SK-N-SH (cell line): ENCODE results near the gene TDRD9. TPM values are rescaled to one million over a fixed set of nuclear protein-coding genes. Genes with fewer than 3 reads are reported as not detected.

ENCODE experiments used
- CTCF ChIA-PET: fragments of 300-600, 350-600 bp; formaldehyde crosslinking; extraction: SDS; loops from one replicate; lab custom pipeline; 2021; lab: Yijun Ruan, JAX
- POLR2A ChIA-PET: fragments of 350-600 bp; sonication (Branson Sonifier 250); formaldehyde crosslinking; extraction: SDS; loops from one replicate; lab custom pipeline; 2020; ENCODE audit warnings: antibody characterized with exemption, inconsistent platforms; lab: Yijun Ruan, JAX
- DNase-seq: peaks from one replicate; pipeline ENCODE4 v3.0.0; 2012
- H2AFZ ChIP-seq: fragments of 200-600 bp; sonication (generic); 2 replicates; pipeline ENCODE4 v1.8.1; 2016; ENCODE audit warnings: antibody characterized with exemption, mild to moderate bottlenecking, low read depth
- H3F3A ChIP-seq: fragments of 200-600 bp; sonication (generic); replicated peaks from 2 replicates; pipeline ENCODE3; 2016; ENCODE audit warnings: antibody characterized with exemption, mild to moderate bottlenecking; ENCODE audit not compliant: insufficient read depth
- H3K27ac ChIP-seq, 2 experiments: fragments of 200-500 bp in 1 of 2; fragments of 200-600 bp in 1 of 2; sonication (Bioruptor generic) in 1 of 2; sonication (generic), shearing (Covaris generic) in 1 of 2; 2 replicates each; pipeline versions ENCODE4 v1.5.1 to v1.6.1; 2014 to 2016; ENCODE audit warnings: low read depth in 2 of 2, inconsistent platforms in 1 of 2, low read length in 1 of 2, mild to moderate bottlenecking in 1 of 2, mixed read lengths in 1 of 2
- H3K27me3 ChIP-seq: fragments of 200-600 bp; sonication (generic), shearing (Covaris generic); 2 replicates; pipeline ENCODE4 v1.6.1; 2016; ENCODE audit warnings: mixed run types; ENCODE audit not compliant: insufficient read depth
- H3K36me3 ChIP-seq, 2 experiments: fragments of 200-500 bp in 1 of 2; fragments of 200-600 bp in 1 of 2; sonication (Bioruptor generic) in 1 of 2; sonication (generic) in 1 of 2; replicated peaks in 1 of 2; 2 replicates each; pipeline versions ENCODE3 to v1.5.1; 2014 to 2016; ENCODE audit warnings: low read length in 1 of 2, mild to moderate bottlenecking in 1 of 2; ENCODE audit not compliant: insufficient read depth in 2 of 2, control insufficient read depth in 1 of 2
- H3K4me1 ChIP-seq, 2 experiments: fragments of 200-500 bp in 1 of 2; fragments of 200-600 bp in 1 of 2; sonication (Bioruptor generic) in 1 of 2; sonication (generic), shearing (Covaris generic) in 1 of 2; 2 replicates each; pipeline versions ENCODE4 v1.5.1 to v1.6.1; 2014 to 2016; ENCODE audit warnings: low read depth in 1 of 2, low read length in 1 of 2, mixed run types in 1 of 2; ENCODE audit not compliant: insufficient read depth in 2 of 2, control insufficient read depth in 1 of 2
- H3K4me2 ChIP-seq: fragments of 200-600 bp; sonication (generic), shearing (Covaris generic); 2 replicates; pipeline ENCODE4 v1.6.1; 2017; ENCODE audit warnings: mixed run types
- H3K4me3 ChIP-seq, 2 experiments: fragments of 200-500 bp in 1 of 2; fragments of 200-600 bp in 1 of 2; sonication (Bioruptor generic) in 1 of 2; sonication (generic), shearing (Covaris generic) in 1 of 2; 2 replicates each; pipeline versions ENCODE4 v1.5.1 to v1.8.1; 2014 to 2016; ENCODE audit warnings: low read depth in 2 of 2, inconsistent platforms in 1 of 2, low read length in 1 of 2, mild to moderate bottlenecking in 1 of 2, mixed read lengths in 1 of 2, moderate library complexity in 1 of 2
- H3K79me2 ChIP-seq: fragments of 200-600 bp; sonication (generic); 2 replicates; pipeline ENCODE4 v1.8.1; 2017; ENCODE audit warnings: mild to moderate bottlenecking; ENCODE audit not compliant: insufficient read depth
- H3K9ac ChIP-seq: fragments of 200-600 bp; sonication (generic); 2 replicates; pipeline ENCODE4 v1.6.1; 2017; ENCODE audit warnings: mixed run types
- H3K9me2 ChIP-seq: fragments of 200-600 bp; sonication (generic); 2 replicates; pipeline ENCODE4 v1.6.1; 2017; ENCODE audit warnings: mixed run types
- H3K9me3 ChIP-seq: fragments of 200-600 bp; sonication (generic); 2 replicates; pipeline ENCODE4 v1.6.1; 2017; ENCODE audit warnings: mixed run types, mild to moderate bottlenecking, moderate library complexity
- H4K20me1 ChIP-seq: fragments of 200-600 bp; sonication (generic); 2 replicates; pipeline ENCODE4 v1.6.1; 2017; ENCODE audit warnings: mild to moderate bottlenecking, mixed run types; ENCODE audit not compliant: insufficient read depth
- CHD2 ChIP-seq: fragments of 150-350 bp; IDR thresholded peaks from 2 replicates; pipeline ENCODE4 v1.6.1; 2018; ENCODE audit warnings: low read length; ENCODE audit not compliant: partially characterized antibody
- ELF1 ChIP-seq: IDR thresholded peaks from 2 replicates; pipeline ENCODE4 v1.4.0; 2012
- FOSL2 ChIP-seq: IDR thresholded peaks from 2 replicates; pipeline ENCODE4 v1.4.0; 2012; ENCODE audit warnings: low read depth, mild to moderate bottlenecking, moderate library complexity, borderline replicate concordance
- GATA2 ChIP-seq: sonication (generic); formaldehyde crosslinking; IDR thresholded peaks from 2 replicates; pipeline ENCODE4 v1.5.0; 2020; ENCODE audit warnings: mild to moderate bottlenecking, missing genetic modification reagents
- MXI1 ChIP-seq: IDR thresholded peaks from 2 replicates; pipeline ENCODE4 v1.6.1; 2012; ENCODE audit warnings: mild to moderate bottlenecking, low read depth, low read length, improper control_type of control experiment
- POLR2AphosphoS5 ChIP-seq: IDR thresholded peaks from 2 replicates; pipeline ENCODE4 v1.6.1; 2012; ENCODE audit warnings: low read depth, low read length
- RFX5 ChIP-seq: IDR thresholded peaks from 2 replicates; pipeline ENCODE4 v1.6.1; 2012; ENCODE audit warnings: mild to moderate bottlenecking, improper control_type of control experiment, low read length
- RXRA ChIP-seq: IDR thresholded peaks from 2 replicates; pipeline ENCODE4 v1.4.0; 2012; ENCODE audit warnings: low read depth, mild to moderate bottlenecking, borderline replicate concordance
- SIN3A ChIP-seq: IDR thresholded peaks from 2 replicates; pipeline ENCODE4 v1.6.1; 2012; ENCODE audit warnings: low read depth, mild to moderate bottlenecking, low read length, moderate library complexity, borderline replicate concordance
- SMC3 ChIP-seq: IDR thresholded peaks from 2 replicates; pipeline ENCODE4 v1.6.1; 2012; ENCODE audit warnings: low read depth, low read length, improper control_type of control experiment
- WGBS: methylation state at CpG from one replicate; pipeline ENCODE4 v1.1.6; 2017; ENCODE audit warnings: low lambda C conversion rate; 5-methylcytosine and 5-hydroxymethylcytosine counted together
- polyA plus RNA-seq, 3 experiments: library from polyadenylated mRNA; depleted of rRNA; stranded (reverse); fragments of >200 nt; gene quantifications; 2 replicates each; pipeline ENCODE4 v1.2.3, GENCODE V29; 2012
- TF ChIP-seq, protein P1 (sequence below): fragments of 150-350 bp; IDR thresholded peaks from 2 replicates; pipeline ENCODE4 v1.6.1; 2017; ENCODE audit warnings: antibody characterized with exemption, low read length, low read depth, borderline replicate concordance
- TF ChIP-seq, protein P2 (sequence below): fragments of 200-600 bp; sonication (generic); IDR thresholded peaks from 2 replicates; pipeline ENCODE4 v1.6.1; 2017; ENCODE audit warnings: antibody characterized with exemption, mild to moderate bottlenecking, moderate library complexity
- TF ChIP-seq, protein P3 (sequence below): fragments of 150-350 bp; IDR thresholded peaks from 2 replicates; pipeline ENCODE4 v1.6.1; 2016; ENCODE audit warnings: mild to moderate bottlenecking, low read depth, low read length
- TF ChIP-seq, protein P4 (sequence below): IDR thresholded peaks from 2 replicates; pipeline ENCODE4 v1.4.0; 2012; ENCODE audit warnings: low read depth, borderline replicate concordance
- TF ChIP-seq, protein P5 (sequence below): IDR thresholded peaks from 2 replicates; pipeline ENCODE4 v1.6.1; 2012; ENCODE audit warnings: mild to moderate bottlenecking, low read depth, low read length, moderate library complexity

TDRD9 gene
- polyA plus RNA-seq, 1 of the 3 experiments (the other 2 are of a cell fraction): not detected

DNA sequence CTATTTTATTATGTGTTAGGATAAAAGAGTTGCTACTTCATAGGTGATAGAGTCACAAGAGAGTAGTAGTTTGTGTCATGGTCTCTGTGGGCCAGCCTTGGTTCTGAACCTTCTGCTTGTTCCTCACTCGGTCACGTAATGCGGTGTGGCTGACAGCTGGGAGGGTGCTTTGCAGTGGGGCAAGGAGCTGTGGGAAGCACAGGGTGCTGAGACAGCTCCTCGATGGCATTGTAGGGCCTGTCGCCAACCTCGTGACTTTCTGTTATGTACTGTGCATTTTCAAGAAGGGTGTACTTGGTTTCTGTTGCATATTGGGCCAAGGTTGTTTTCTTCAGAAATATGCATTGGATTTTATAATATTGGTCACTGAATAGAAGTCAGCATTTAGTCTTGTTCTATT is 75.4 kb downstream of the TDRD9 start:
- H4K20me1 ChIP-seq: no peaks in the 10 kb centered on the region
- no peak overlapping the region for H3K9ac ChIP-seq
- no peaks in the 10 kb centered on the region for H3K79me2 ChIP-seq
- H3K4me2 ChIP-seq: no peak overlapping the region
- peaks cover 0 to 3% of the 10 kb centered on the region in 2 experiments; a peak in 1 of 4 replicates for H3K4me1 ChIP-seq
- ChIA-PET CTCF (interaction anchor here (1.0 kb wide), 1 partner anchor 17 kb away, joined by 3 read pairs; no protein-coding TSS in a partner anchor), POLR2A (no interaction called here)
- no peaks in the 10 kb centered on the region for H3K36me3 ChIP-seq
- no peaks in the 10 kb centered on the region for H3K9me3 ChIP-seq
- H3F3A ChIP-seq: no peaks in the 10 kb centered on the region
- H3K4me3 ChIP-seq: no peak overlapping the region
- H2AFZ ChIP-seq: no peak overlapping the region
- no peaks in the 10 kb centered on the region for H3K9me2 ChIP-seq
- no peaks in the 10 kb centered on the region for H3K27me3 ChIP-seq
- 74% methylated on average over 6 of the region's 6 CpGs for WGBS
- TF ChIP-seq POLR2AphosphoS5 (no peak), CHD2 (no peak), ELF1 (no peak), MXI1 (no peak), RFX5 (no peak), FOSL2 (no peak), RXRA (no peak), SIN3A (no peak), GATA2 (CRISPR knock-in tag) (no peak), SMC3 (no peak)
- TF ChIP-seq, protein P1, sequence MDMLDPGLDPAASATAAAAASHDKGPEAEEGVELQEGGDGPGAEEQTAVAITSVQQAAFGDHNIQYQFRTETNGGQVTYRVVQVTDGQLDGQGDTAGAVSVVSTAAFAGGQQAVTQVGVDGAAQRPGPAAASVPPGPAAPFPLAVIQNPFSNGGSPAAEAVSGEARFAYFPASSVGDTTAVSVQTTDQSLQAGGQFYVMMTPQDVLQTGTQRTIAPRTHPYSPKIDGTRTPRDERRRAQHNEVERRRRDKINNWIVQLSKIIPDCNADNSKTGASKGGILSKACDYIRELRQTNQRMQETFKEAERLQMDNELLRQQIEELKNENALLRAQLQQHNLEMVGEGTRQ: no peak
- TF ChIP-seq, protein P2, sequence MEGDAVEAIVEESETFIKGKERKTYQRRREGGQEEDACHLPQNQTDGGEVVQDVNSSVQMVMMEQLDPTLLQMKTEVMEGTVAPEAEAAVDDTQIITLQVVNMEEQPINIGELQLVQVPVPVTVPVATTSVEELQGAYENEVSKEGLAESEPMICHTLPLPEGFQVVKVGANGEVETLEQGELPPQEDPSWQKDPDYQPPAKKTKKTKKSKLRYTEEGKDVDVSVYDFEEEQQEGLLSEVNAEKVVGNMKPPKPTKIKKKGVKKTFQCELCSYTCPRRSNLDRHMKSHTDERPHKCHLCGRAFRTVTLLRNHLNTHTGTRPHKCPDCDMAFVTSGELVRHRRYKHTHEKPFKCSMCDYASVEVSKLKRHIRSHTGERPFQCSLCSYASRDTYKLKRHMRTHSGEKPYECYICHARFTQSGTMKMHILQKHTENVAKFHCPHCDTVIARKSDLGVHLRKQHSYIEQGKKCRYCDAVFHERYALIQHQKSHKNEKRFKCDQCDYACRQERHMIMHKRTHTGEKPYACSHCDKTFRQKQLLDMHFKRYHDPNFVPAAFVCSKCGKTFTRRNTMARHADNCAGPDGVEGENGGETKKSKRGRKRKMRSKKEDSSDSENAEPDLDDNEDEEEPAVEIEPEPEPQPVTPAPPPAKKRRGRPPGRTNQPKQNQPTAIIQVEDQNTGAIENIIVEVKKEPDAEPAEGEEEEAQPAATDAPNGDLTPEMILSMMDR: no peak
- TF ChIP-seq, protein P3, sequence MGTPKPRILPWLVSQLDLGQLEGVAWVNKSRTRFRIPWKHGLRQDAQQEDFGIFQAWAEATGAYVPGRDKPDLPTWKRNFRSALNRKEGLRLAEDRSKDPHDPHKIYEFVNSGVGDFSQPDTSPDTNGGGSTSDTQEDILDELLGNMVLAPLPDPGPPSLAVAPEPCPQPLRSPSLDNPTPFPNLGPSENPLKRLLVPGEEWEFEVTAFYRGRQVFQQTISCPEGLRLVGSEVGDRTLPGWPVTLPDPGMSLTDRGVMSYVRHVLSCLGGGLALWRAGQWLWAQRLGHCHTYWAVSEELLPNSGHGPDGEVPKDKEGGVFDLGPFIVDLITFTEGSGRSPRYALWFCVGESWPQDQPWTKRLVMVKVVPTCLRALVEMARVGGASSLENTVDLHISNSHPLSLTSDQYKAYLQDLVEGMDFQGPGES: no peak
- TF ChIP-seq, protein P4, sequence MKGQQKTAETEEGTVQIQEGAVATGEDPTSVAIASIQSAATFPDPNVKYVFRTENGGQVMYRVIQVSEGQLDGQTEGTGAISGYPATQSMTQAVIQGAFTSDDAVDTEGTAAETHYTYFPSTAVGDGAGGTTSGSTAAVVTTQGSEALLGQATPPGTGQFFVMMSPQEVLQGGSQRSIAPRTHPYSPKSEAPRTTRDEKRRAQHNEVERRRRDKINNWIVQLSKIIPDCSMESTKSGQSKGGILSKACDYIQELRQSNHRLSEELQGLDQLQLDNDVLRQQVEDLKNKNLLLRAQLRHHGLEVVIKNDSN: no peak
- TF ChIP-seq, protein P5, sequence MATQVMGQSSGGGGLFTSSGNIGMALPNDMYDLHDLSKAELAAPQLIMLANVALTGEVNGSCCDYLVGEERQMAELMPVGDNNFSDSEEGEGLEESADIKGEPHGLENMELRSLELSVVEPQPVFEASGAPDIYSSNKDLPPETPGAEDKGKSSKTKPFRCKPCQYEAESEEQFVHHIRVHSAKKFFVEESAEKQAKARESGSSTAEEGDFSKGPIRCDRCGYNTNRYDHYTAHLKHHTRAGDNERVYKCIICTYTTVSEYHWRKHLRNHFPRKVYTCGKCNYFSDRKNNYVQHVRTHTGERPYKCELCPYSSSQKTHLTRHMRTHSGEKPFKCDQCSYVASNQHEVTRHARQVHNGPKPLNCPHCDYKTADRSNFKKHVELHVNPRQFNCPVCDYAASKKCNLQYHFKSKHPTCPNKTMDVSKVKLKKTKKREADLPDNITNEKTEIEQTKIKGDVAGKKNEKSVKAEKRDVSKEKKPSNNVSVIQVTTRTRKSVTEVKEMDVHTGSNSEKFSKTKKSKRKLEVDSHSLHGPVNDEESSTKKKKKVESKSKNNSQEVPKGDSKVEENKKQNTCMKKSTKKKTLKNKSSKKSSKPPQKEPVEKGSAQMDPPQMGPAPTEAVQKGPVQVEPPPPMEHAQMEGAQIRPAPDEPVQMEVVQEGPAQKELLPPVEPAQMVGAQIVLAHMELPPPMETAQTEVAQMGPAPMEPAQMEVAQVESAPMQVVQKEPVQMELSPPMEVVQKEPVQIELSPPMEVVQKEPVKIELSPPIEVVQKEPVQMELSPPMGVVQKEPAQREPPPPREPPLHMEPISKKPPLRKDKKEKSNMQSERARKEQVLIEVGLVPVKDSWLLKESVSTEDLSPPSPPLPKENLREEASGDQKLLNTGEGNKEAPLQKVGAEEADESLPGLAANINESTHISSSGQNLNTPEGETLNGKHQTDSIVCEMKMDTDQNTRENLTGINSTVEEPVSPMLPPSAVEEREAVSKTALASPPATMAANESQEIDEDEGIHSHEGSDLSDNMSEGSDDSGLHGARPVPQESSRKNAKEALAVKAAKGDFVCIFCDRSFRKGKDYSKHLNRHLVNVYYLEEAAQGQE: no peak
- no peak for DNase-seq
- H3K27ac ChIP-seq: no peak overlapping the region
